ENCODE measurements around the gene PRKN. TPM values are rescaled to one million over a fixed set of nuclear protein-coding genes. Genes with fewer than 3 reads are reported as not detected.

The PRKN gene
- total RNA-seq, 1 donor from 2014 or later, result 0.79 TPM

DNA sequence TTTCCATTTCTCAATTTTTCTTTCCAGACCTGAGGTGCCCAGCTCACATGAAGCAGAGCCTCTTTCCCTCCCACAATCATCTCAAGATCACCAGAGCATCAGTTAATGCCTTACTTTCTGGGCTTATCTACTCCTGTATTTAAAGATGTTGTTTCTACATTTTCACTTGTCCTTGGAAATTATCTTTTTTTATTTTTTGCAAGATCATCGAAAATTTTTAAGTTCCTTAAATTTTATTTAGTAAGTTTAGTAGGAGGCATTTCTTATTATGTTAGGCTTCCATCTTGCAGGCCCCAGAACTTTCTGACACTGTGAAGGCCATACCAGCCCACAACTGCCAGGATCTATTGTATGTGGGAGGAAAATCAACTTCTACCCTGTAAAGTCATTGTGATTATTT lies 466.0 kb downstream of the PRKN start:
- H3K4me3 ChIP-seq (ENCODE audit: low read depth, low read length), result no peak overlapping the region
- no peaks in the 10 kb centered on the region for H3K27me3 ChIP-seq (ENCODE audit: control insufficient read depth, insufficient read depth, low read length)
- H3K36me3 ChIP-seq (ENCODE audit: control insufficient read depth, insufficient read depth, low read length), result no peaks in the 10 kb centered on the region
- DNase-seq (ENCODE audit: low read depth) (no peak), FAIRE-seq (no peak)
- no peak for TF ChIP-seq CTCF (IDR thresholded peaks at IDR 0.05; ENCODE audit: insufficient read depth, low read length, severe bottlenecking)

GRCh38 chr6:162260027-162260426 lies 467.5 kb downstream of the PRKN start:
- FAIRE-seq (no peak), DNase-seq (ENCODE audit: low read depth) (no peak)
- Histone ChIP-seq H3K27me3 (ENCODE audit: control insufficient read depth, insufficient read depth, low read length) (no peaks in the 10 kb centered on the region), H3K36me3 (ENCODE audit: control insufficient read depth, insufficient read depth, low read length) (no peaks in the 10 kb centered on the region), H3K4me3 (ENCODE audit: low read depth, low read length) (no peak overlapping the region)
- TF ChIP-seq CTCF (IDR thresholded peaks at IDR 0.05; ENCODE audit: insufficient read depth, low read length, severe bottlenecking), result no peak

- FAIRE-seq, result no peak
Measured at GRCh38 chr6:162258647-162259046, 468.9 kb downstream of the PRKN start.

DNA sequence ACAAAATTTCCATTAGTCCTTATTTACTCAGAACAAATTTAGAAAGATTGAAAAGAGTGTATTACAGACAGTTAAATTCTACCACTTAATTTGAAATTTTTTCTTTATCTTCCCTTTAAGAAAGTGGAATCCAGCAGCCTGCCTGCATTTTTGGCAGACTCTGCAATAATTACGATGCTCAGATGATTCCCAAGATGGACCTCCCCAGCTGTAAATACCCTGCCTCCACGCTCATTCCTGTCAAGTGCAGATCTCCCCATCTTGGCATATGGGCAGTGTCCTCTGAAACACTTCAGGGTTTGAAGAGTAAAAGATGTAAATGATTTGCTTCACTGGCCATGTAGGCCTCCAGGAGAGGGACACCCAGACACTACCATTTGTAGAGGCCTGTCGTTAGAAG lies 471.2 kb downstream of the PRKN start:
- TF ChIP-seq CTCF (IDR thresholded peaks at IDR 0.05; ENCODE audit: insufficient read depth, low read length, severe bottlenecking), result no peak
- FAIRE-seq, result no peak
- no peak for DNase-seq (ENCODE audit: low read depth)

More at GRCh38 chr6:162258647-162259046, 468.9 kb downstream of the PRKN start:
- H3K27me3 ChIP-seq (ENCODE audit: control insufficient read depth, insufficient read depth, low read length), result no peaks in the 10 kb centered on the region
- no peaks in the 10 kb centered on the region for H3K36me3 ChIP-seq (ENCODE audit: control insufficient read depth, insufficient read depth, low read length)
- no peak for DNase-seq (ENCODE audit: low read depth)
- no peak for TF ChIP-seq CTCF (IDR thresholded peaks at IDR 0.05; ENCODE audit: insufficient read depth, low read length, severe bottlenecking)
- no peak overlapping the region for H3K4me3 ChIP-seq (ENCODE audit: low read depth, low read length)

GRCh38 chr6:162251257-162251656 lies 476.3 kb downstream of the PRKN start:
- no peak for DNase-seq (ENCODE audit: low read depth)
- no peaks in the 10 kb centered on the region for H3K27me3 ChIP-seq (ENCODE audit: control insufficient read depth, insufficient read depth, low read length)
- TF ChIP-seq CTCF (IDR thresholded peaks at IDR 0.05; ENCODE audit: insufficient read depth, low read length, severe bottlenecking), result no peak
- no peak overlapping the region for H3K4me3 ChIP-seq (ENCODE audit: low read depth, low read length)
- H3K36me3 ChIP-seq (ENCODE audit: control insufficient read depth, insufficient read depth, low read length), result no peaks in the 10 kb centered on the region
- FAIRE-seq, result no peak

More for the DNA sequence above, 471.2 kb downstream of the PRKN start:
- Histone ChIP-seq H3K27me3 (ENCODE audit: control insufficient read depth, insufficient read depth, low read length) (no peaks in the 10 kb centered on the region), H3K4me3 (ENCODE audit: low read depth, low read length) (no peak overlapping the region), H3K36me3 (ENCODE audit: control insufficient read depth, insufficient read depth, low read length) (no peaks in the 10 kb centered on the region)

GRCh38 chr6:162249907-162250642 lies 477.5 kb downstream of the PRKN start:
- no peaks in the 10 kb centered on the region for H3K36me3 ChIP-seq (ENCODE audit: control insufficient read depth, insufficient read depth, low read length)
- no peaks in the 10 kb centered on the region for H3K27me3 ChIP-seq (ENCODE audit: control insufficient read depth, insufficient read depth, low read length)
- no peak overlapping the region for H3K4me3 ChIP-seq (ENCODE audit: low read depth, low read length)
- FAIRE-seq, result no peak
- DNase-seq (ENCODE audit: low read depth), result no peak
- no peak for TF ChIP-seq CTCF (IDR thresholded peaks at IDR 0.05; ENCODE audit: insufficient read depth, low read length, severe bottlenecking)

Data from bronchial epithelial cell (primary cell).